Vagina (tissue), 2 donors: ENCODE measurements around the gene KDM5B. TPM values are rescaled to one million over a fixed set of nuclear protein-coding genes. Genes with fewer than 3 reads are reported as not detected.
"Not testable (repeated sequence)": the region's sequence is repeated elsewhere in the genome, so short reads cannot be mapped to it uniquely, and the experiment has no call there.

Experiments used
- DNase-seq, 2 donors: peaks; one replicate each; pipeline ENCODE4 v3.0.0-alpha.2; 2017; ENCODE audit errors: extremely low spot score in 2 of 2
- H3K27ac ChIP-seq: fragments of 200-600 bp; sonication (generic); one replicate; pipeline ENCODE4 v1.5.1; 2019
- H3K27me3 ChIP-seq: fragments of 200-600 bp; sonication (generic); one replicate; pipeline ENCODE4 v1.5.1; 2019
- H3K36me3 ChIP-seq, 2 donors: fragments of 200-600 bp; sonication (generic); one replicate each; pipeline ENCODE4 v1.5.1; 2017 to 2019
- H3K4me1 ChIP-seq: fragments of 200-600 bp; sonication (generic); one replicate; pipeline ENCODE4 v1.5.1; 2019
- H3K4me3 ChIP-seq, 2 donors: fragments of 200-600 bp; sonication (generic); 1 replicate in 1 of 2; 2 replicates in 1 of 2; pipeline ENCODE4 v1.5.1; 2016 to 2019
- H3K9me3 ChIP-seq: fragments of 200-600 bp; sonication (generic); one replicate; pipeline ENCODE4 v1.5.1; 2019
- POLR2A ChIP-seq, 2 donors: fragments of 450-650 bp; IDR thresholded peaks; one replicate each; pipeline ENCODE4 v1.6.1; 2017; ENCODE audit warnings: antibody characterized with exemption in 2 of 2, mild to moderate bottlenecking in 2 of 2, moderate library complexity in 2 of 2
- POLR2AphosphoS5 ChIP-seq, 2 donors: sonication (generic); formaldehyde crosslinking; IDR thresholded peaks; one replicate each; pipeline ENCODE4 v1.9.0; 2017; ENCODE audit warnings: antibody characterized with exemption in 2 of 2, mild to moderate bottlenecking in 2 of 2, low read depth in 1 of 2; ENCODE audit not compliant: insufficient read depth in 1 of 2
- intact Hi-C: fragments of 100-400 bp; cut with DNase I; formaldehyde crosslinking; loops from one replicate; pipeline ENCODE4 v1.15.1; 2023
- total RNA-seq: library from RNA; depleted of rRNA; stranded (reverse); fragments of >200 nt; gene quantifications from one replicate; pipeline ENCODE4 v1.2.3, GENCODE V29; 2016
- TF ChIP-seq, protein P1 (sequence below), 3 experiments: fragments of 450-650 bp in 2 of 3; fragments of 200-600 bp in 1 of 3; sonication (generic) in 1 of 3; IDR thresholded peaks; one replicate each; pipeline ENCODE4 v1.5.1; 2017 to 2019; ENCODE audit warnings: antibody characterized with exemption in 3 of 3, mild to moderate bottlenecking in 2 of 3, moderate library complexity in 2 of 3

The KDM5B gene
- total RNA-seq, 1 donor from 2014 or later: 99.4 TPM

DNA sequence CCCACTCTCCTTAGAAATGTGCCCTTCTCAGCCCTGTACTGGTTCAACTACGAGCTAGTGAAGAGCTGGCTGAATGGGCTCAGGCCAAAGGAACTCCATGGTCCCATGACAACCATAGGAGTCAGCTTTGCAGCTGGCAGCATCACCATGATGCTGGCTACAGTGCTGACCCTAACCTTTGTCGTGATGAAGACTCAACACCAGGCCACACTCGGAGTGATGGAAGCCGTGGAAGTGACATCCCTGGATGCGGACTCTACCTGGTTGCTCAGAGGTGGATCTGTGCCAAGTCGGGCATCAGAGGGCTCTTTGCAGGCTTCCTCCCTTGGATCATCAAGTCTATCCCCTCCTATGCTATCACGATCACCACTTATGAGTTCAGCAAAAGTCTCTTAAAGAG lies 11.6 kb downstream of the KDM5B start:
- Histone ChIP-seq H3K9me3 (no peaks in the 10 kb centered on the region), H3K27ac (no peak overlapping the region), H3K27me3 (no peaks in the 10 kb centered on the region), H3K4me1 (peaks cover 32% of the 10 kb centered on the region), H3K36me3 (no peaks in the 10 kb centered on the region), H3K4me3 (no peak overlapping the region)
- TF ChIP-seq POLR2AphosphoS5 (IDR thresholded peaks at IDR 0.05; ENCODE audit: insufficient read depth in 1 of 2, low read depth in 1 of 2) (no peak), POLR2A (IDR thresholded peaks at IDR 0.05) (no peak)
- TF ChIP-seq, protein P1, sequence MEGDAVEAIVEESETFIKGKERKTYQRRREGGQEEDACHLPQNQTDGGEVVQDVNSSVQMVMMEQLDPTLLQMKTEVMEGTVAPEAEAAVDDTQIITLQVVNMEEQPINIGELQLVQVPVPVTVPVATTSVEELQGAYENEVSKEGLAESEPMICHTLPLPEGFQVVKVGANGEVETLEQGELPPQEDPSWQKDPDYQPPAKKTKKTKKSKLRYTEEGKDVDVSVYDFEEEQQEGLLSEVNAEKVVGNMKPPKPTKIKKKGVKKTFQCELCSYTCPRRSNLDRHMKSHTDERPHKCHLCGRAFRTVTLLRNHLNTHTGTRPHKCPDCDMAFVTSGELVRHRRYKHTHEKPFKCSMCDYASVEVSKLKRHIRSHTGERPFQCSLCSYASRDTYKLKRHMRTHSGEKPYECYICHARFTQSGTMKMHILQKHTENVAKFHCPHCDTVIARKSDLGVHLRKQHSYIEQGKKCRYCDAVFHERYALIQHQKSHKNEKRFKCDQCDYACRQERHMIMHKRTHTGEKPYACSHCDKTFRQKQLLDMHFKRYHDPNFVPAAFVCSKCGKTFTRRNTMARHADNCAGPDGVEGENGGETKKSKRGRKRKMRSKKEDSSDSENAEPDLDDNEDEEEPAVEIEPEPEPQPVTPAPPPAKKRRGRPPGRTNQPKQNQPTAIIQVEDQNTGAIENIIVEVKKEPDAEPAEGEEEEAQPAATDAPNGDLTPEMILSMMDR (IDR thresholded peaks at IDR 0.05): no peak
- no peak for DNase-seq
- intact Hi-C loops: no loop called here

DNA sequence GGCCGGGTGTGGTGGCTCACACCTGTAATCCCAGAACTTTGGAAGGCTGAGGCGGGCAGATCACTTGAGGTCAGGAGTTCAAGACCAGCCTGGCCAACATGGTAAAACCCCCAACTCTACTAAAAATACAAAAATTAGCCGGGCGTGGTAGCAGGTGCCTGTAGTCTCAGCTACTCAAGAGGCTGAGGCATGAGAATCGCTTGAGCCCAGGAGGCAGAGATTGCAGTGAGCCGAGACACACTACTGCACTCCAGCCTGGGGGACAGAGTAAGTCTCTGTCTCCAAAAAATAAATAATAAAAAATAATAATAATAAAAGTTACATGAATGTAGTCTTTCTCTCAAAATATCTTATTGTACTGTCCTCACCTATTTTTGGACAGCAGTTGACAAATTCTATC lies 13.3 kb downstream of the KDM5B start:
- H3K27me3 ChIP-seq, intact Hi-C loops, H3K27ac ChIP-seq, H3K9me3 ChIP-seq, H3K36me3 ChIP-seq, H3K4me3 ChIP-seq, DNase-seq: not testable (repeated sequence)
- H3K4me1 ChIP-seq: peaks cover 36% of the 10 kb centered on the region

DNA sequence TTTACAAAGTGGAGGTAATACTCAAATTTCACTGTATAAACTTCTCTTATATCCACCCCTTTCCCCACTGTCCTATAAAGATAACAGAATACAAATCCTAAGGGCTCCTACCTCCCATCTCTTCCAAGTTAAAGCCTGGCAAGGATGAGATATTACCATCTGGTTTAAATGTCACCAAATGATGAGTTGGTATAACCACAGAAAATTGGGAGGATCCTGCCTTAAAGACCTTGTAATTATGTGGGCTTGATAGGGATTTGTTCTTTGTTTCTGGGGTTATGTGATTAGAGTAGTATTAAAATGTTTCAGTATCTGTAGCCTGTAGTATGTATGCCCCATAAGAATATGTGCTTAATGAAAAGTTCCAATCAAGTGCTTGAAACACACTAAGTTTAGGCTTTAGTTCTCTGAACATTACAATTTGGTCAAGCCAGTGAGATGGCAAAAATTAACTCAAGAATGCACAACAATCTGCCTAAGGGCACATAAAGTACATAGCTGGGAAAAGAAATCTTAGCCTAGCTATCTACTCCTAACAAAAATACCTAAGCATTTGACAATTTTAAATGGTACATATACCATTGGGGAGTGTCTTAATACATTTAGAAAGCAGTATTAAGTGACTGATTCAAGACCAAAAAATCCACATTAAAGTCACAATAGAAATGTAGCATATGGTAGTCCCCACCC lies 14.0 kb downstream of the KDM5B start:
- TF ChIP-seq POLR2AphosphoS5 (IDR thresholded peaks at IDR 0.05; ENCODE audit: insufficient read depth in 1 of 2, low read depth in 1 of 2): no peak
- TF ChIP-seq POLR2A (IDR thresholded peaks at IDR 0.05): no peak
- TF ChIP-seq, protein P1 (IDR thresholded peaks at IDR 0.05): no peak
- intact Hi-C loops: no loop called here

DNA sequence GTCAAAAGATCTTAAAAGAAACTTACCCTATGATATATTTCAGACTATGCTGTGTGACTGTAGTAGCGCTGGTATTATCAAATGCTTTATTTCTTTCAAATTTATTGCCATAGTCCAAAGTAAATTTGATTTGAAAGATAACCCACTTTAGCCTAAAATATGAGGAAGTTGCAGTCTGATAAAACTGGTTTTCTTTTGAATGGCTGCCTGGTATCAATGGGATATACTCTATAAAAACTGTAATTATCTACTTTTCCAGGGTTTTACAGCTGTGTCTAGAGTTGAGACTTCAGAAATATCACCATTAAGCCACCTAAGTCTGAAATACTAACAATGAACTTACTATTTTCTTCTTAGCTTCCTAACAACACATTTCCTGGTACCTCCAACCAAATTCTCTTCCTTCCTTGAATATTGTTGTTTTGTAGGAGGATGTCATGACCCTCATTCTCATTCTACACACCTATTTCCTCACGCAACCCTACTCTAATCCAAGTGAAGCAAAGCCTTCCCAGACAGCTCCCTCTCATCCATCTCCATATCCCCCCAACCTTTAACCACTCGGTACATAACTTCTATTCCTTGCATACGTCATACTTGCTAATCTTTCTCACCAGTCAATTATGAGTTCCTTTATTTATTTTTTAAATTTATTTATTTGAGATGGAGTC lies 17.0 kb downstream of the KDM5B start:
- intact Hi-C loops: no loop called here
- TF ChIP-seq POLR2A (IDR thresholded peaks at IDR 0.05) (no peak), POLR2AphosphoS5 (IDR thresholded peaks at IDR 0.05; ENCODE audit: insufficient read depth in 1 of 2, low read depth in 1 of 2) (no peak)
- TF ChIP-seq, protein P1 (IDR thresholded peaks at IDR 0.05): no peak
- no peaks in the 10 kb centered on the region for H3K9me3 ChIP-seq
- no peaks in the 10 kb centered on the region for H3K27me3 ChIP-seq
- H3K27ac ChIP-seq: no peak overlapping the region
- no peak for DNase-seq
- no peak overlapping the region for H3K4me3 ChIP-seq
- H3K36me3 ChIP-seq: no peaks in the 10 kb centered on the region
- H3K4me1 ChIP-seq: peaks cover 24% of the 10 kb centered on the region

More for the DNA sequence above, 14.0 kb downstream of the KDM5B start:
- no peak for DNase-seq
- no peaks in the 10 kb centered on the region for H3K27me3 ChIP-seq
- no peak overlapping the region for H3K27ac ChIP-seq
- no peaks in the 10 kb centered on the region for H3K9me3 ChIP-seq
- H3K4me1 ChIP-seq: peaks cover 36% of the 10 kb centered on the region
- no peak overlapping the region for H3K4me3 ChIP-seq
- no peaks in the 10 kb centered on the region for H3K36me3 ChIP-seq

DNA sequence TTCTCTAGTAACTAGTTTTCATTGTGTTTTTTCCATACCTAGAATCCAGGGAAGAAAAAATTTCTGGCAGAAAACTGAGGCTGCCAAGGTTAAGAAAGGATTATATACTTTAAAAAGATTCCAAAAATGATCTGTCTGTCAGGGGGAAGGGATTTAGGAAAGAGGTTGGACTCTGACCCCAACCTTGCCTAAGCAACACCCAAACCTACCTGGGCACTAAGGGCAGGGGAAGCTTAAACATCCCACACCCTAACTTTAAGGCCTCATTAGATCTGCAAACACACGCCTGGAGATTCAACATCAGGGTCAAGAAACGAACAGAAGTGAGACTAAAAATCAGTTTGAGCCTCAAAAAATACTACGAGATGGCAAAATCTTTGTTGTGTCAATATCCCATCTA lies 19.4 kb downstream of the KDM5B start:
- H3K27ac ChIP-seq: no peak overlapping the region
- intact Hi-C loops: no loop called here
- TF ChIP-seq POLR2A (IDR thresholded peaks at IDR 0.05): no peak
- no peak for TF ChIP-seq POLR2AphosphoS5 (IDR thresholded peaks at IDR 0.05; ENCODE audit: insufficient read depth in 1 of 2, low read depth in 1 of 2)
- TF ChIP-seq, protein P1 (IDR thresholded peaks at IDR 0.05): no peak

More for the DNA sequence above, 19.4 kb downstream of the KDM5B start:
- no peak for DNase-seq
- Histone ChIP-seq H3K4me3 (no peak overlapping the region), H3K9me3 (no peaks in the 10 kb centered on the region), H3K36me3 (no peaks in the 10 kb centered on the region), H3K4me1 (peaks cover 32% of the 10 kb centered on the region), H3K27me3 (no peaks in the 10 kb centered on the region)
